ENCODE measurements around the gene AKAP8. TPM values are rescaled to one million over a fixed set of nuclear protein-coding genes. Genes with fewer than 3 reads are reported as not detected.

The AKAP8 gene
- total RNA-seq, 2 donors from 2014 or later = 16.0 to 30.5 TPM

GRCh38 chr19:15317392-15318071, 62.1 kb downstream of the AKAP8 start:
- intact Hi-C loops (cut with DNase I) = no loop called here
- DNase-seq (no peak), ATAC-seq (peak in 1 of 2 donors; percentile 48)

- DNase-seq (no peak), ATAC-seq (no peak)
- intact Hi-C loops (cut with DNase I) = no loop called here
These were observed 63.1 kb downstream of the AKAP8 start for GRCh38 chr19:15316498-15316897.

GRCh38 chr19:15315101-15315500, 64.5 kb downstream of the AKAP8 start:
- DNase-seq = no peak
- no peak for ATAC-seq
- intact Hi-C loops (cut with DNase I) = no loop called here

- DNase-seq = no peak
- no peak for ATAC-seq
- intact Hi-C loops (cut with DNase I) = no loop called here
These were observed 65.8 kb downstream of the AKAP8 start for GRCh38 chr19:15313649-15314279.

- DNase-seq (no peak), ATAC-seq (no peak)
- intact Hi-C loops (cut with DNase I) = no loop called here
These were observed 72.4 kb downstream of the AKAP8 start for GRCh38 chr19:15307169-15307568.

- DNase-seq (no peak), ATAC-seq (no peak)
- intact Hi-C loops (cut with DNase I) = no loop called here
These were observed 73.8 kb downstream of the AKAP8 start for GRCh38 chr19:15305582-15306334.

GRCh38 chr19:15304140-15304705, 75.4 kb downstream of the AKAP8 start:
- intact Hi-C loops (cut with DNase I) = no loop called here
- no peak for DNase-seq
- peak; percentile 51 to 53 for ATAC-seq

Other genes starting within 250 kb of the AKAP8 start
- 10 to 100 TPM; 34.4 to 35.4 TPM for gene NOTCH3, start 178.8 kb downstream of the AKAP8 start, total RNA-seq
- gene EPHX3, start 147.3 kb downstream of the AKAP8 start, total RNA-seq = under 1 TPM in 1 of 2 donors, not detected in 1; 0.21 TPM
- gene BRD4, start 47.2 kb downstream of the AKAP8 start, total RNA-seq = 10 to 100 TPM; 43.9 to 63.3 TPM
- gene AKAP8L, start 39.2 kb upstream of the AKAP8 start, total RNA-seq = 10 to 100 TPM; 61.5 to 74.2 TPM
- 10 to 100 TPM; 26.9 to 28.7 TPM for gene WIZ, start 70.2 kb upstream of the AKAP8 start, total RNA-seq
- gene RASAL3, start 84.8 kb upstream of the AKAP8 start, total RNA-seq = 1 to 10 TPM; 1.7 to 2.0 TPM
- not detected for gene PGLYRP2, start 99.7 kb upstream of the AKAP8 start, total RNA-seq
- not detected for gene CYP4F22, start 128.7 kb upstream of the AKAP8 start, total RNA-seq
- not detected for gene CYP4F8, start 235.4 kb upstream of the AKAP8 start, total RNA-seq